WTC11 (cell line): Measurements from ENCODE around the gene FBXL4. TPM values are rescaled to one million over a fixed set of nuclear protein-coding genes. Genes with fewer than 3 reads are reported as not detected.

Source experiments
- ATAC-seq: fragments of 200-7000 bp; cut with Tn5 transposase; 2 replicates; pipeline ENCODE4 v1.10.0; 2021; ENCODE audit warnings: mild to moderate bottlenecking, moderate library complexity
- CTCF ChIA-PET: fragments of 300-600 bp; sonication (Branson Sonifier 250); formaldehyde crosslinking; loops from one replicate; lab custom pipeline; 2021; ENCODE audit warnings: antibody characterized with exemption; lab: Charles Lee
- POLR2A ChIA-PET: fragments of 350-600 bp; sonication (Branson Sonifier 250); formaldehyde crosslinking; loops from one replicate; lab custom pipeline; 2021; ENCODE audit warnings: antibody characterized with exemption; lab: Charles Lee
- DNase-seq: peaks from one replicate; pipeline ENCODE4 v3.0.0; 2021; ENCODE audit warnings: low spot score
- H3K27ac Mint-ChIP-seq: 2 replicates; pipeline ENCODE4 v1.8.0; 2021; ENCODE audit warnings: mixed read lengths
- H3K27me3 Mint-ChIP-seq: 2 replicates; pipeline ENCODE4 v1.8.0; 2021; ENCODE audit warnings: low read depth, mild to moderate bottlenecking, moderate library complexity, mixed read lengths
- H3K36me3 Mint-ChIP-seq: 2 replicates; pipeline ENCODE4 v1.8.0; 2021; ENCODE audit warnings: mixed read lengths
- H3K4me1 Mint-ChIP-seq: 2 replicates; pipeline ENCODE4 v1.8.0; 2022; ENCODE audit warnings: mixed read lengths
- H3K4me3 Mint-ChIP-seq: 2 replicates; pipeline ENCODE4 v1.8.0; 2021; ENCODE audit warnings: mild to moderate bottlenecking, moderate library complexity, mixed read lengths
- H3K9me3 Mint-ChIP-seq: 2 replicates; pipeline ENCODE4 v1.8.0; 2021; ENCODE audit warnings: mixed read lengths
- ATF1 ChIP-seq: sonication (generic); formaldehyde crosslinking; IDR thresholded peaks from 2 replicates; pipeline ENCODE4 v1.8.1; 2023; ENCODE audit warnings: mild to moderate bottlenecking, moderate library complexity, missing genetic modification reagents
- CREM ChIP-seq: sonication (generic); formaldehyde crosslinking; IDR thresholded peaks from 2 replicates; pipeline ENCODE4 v1.8.1; 2022; ENCODE audit warnings: mild to moderate bottlenecking, missing genetic modification reagents, moderate library complexity
- EMX1 ChIP-seq: fragments of 250-450 bp; sonication (Bioruptor Pico); IDR thresholded peaks from 2 replicates; pipeline ENCODE4 v1.8.0; 2021; ENCODE audit warnings: mild to moderate bottlenecking
- FOXP1 ChIP-seq: sonication (generic); formaldehyde crosslinking; IDR thresholded peaks from 2 replicates; pipeline ENCODE4 v1.8.0; 2022; ENCODE audit warnings: missing genetic modification reagents, mild to moderate bottlenecking, moderate library complexity, borderline replicate concordance
- GRHL2 ChIP-seq: fragments of 250-450 bp; sonication (Bioruptor Pico); IDR thresholded peaks from 2 replicates; pipeline ENCODE4 v1.8.0; 2022; ENCODE audit warnings: mild to moderate bottlenecking, moderate library complexity; ENCODE audit not compliant: insufficient replicate concordance, severe bottlenecking
- IRF1 ChIP-seq: sonication (generic); formaldehyde crosslinking; IDR thresholded peaks from 2 replicates; pipeline ENCODE4 v1.8.0; 2023; ENCODE audit warnings: missing genetic modification reagents
- JAZF1 ChIP-seq: fragments of 250-450 bp; sonication (Bioruptor Pico); IDR thresholded peaks from 2 replicates; pipeline ENCODE4 v1.9.0; 2021; ENCODE audit warnings: moderate library complexity, mild to moderate bottlenecking, inconsistent platforms
- KAT7 ChIP-seq: sonication (generic); formaldehyde crosslinking; IDR thresholded peaks from 2 replicates; pipeline ENCODE4 v1.8.1; 2023; ENCODE audit warnings: missing genetic modification reagents, mild to moderate bottlenecking, borderline replicate concordance
- MLX ChIP-seq: sonication (generic); formaldehyde crosslinking; IDR thresholded peaks from 2 replicates; pipeline ENCODE4 v1.8.1; 2023; ENCODE audit warnings: mild to moderate bottlenecking, missing genetic modification reagents, moderate library complexity
- MXD4 ChIP-seq: fragments of 250-450 bp; sonication (Bioruptor Pico); IDR thresholded peaks from 2 replicates; pipeline ENCODE4 v1.8.0; 2021; ENCODE audit warnings: mild to moderate bottlenecking, moderate library complexity, borderline replicate concordance
- MYBL2 ChIP-seq: sonication (generic); formaldehyde crosslinking; IDR thresholded peaks from 2 replicates; pipeline ENCODE4 v1.8.1; 2023; ENCODE audit warnings: mild to moderate bottlenecking, moderate library complexity, missing genetic modification reagents
- NR1H2 ChIP-seq: sonication (generic); formaldehyde crosslinking; IDR thresholded peaks from 2 replicates; pipeline ENCODE4 v1.9.0; 2021; ENCODE audit warnings: mild to moderate bottlenecking, moderate library complexity, missing genetic modification reagents
- OVOL2 ChIP-seq: fragments of 250-450 bp; sonication (Bioruptor Pico); IDR thresholded peaks from 2 replicates; pipeline ENCODE4 v1.9.0; 2021; ENCODE audit warnings: mild to moderate bottlenecking, borderline replicate concordance
- SMAD3 ChIP-seq: sonication (generic); formaldehyde crosslinking; IDR thresholded peaks from 2 replicates; pipeline ENCODE4 v1.8.0; 2022; ENCODE audit warnings: missing genetic modification reagents, mild to moderate bottlenecking, borderline replicate concordance
- SMAD4 ChIP-seq: sonication (generic); formaldehyde crosslinking; IDR thresholded peaks from 2 replicates; pipeline ENCODE4 v1.8.0; 2022; ENCODE audit warnings: mild to moderate bottlenecking, missing genetic modification reagents
- SOX15 ChIP-seq: fragments of 250-450 bp; sonication (Bioruptor Pico); IDR thresholded peaks from 2 replicates; pipeline ENCODE4 v1.9.0; 2021; ENCODE audit warnings: mild to moderate bottlenecking
- TCF7 ChIP-seq: sonication (generic); formaldehyde crosslinking; IDR thresholded peaks from 2 replicates; pipeline ENCODE4 v1.8.0; 2022; ENCODE audit warnings: mild to moderate bottlenecking, low read depth, missing genetic modification reagents, moderate library complexity
- TEAD4 ChIP-seq: sonication (generic); formaldehyde crosslinking; IDR thresholded peaks from 2 replicates; pipeline ENCODE4 v1.8.0; 2022; ENCODE audit warnings: mild to moderate bottlenecking, missing genetic modification reagents
- ZBTB43 ChIP-seq: sonication (generic); formaldehyde crosslinking; IDR thresholded peaks from 2 replicates; pipeline ENCODE4 v1.8.1; 2023; ENCODE audit warnings: mild to moderate bottlenecking, missing genetic modification reagents
- ZNF121 ChIP-seq: sonication (generic); formaldehyde crosslinking; IDR thresholded peaks from 2 replicates; pipeline ENCODE4 v1.8.0; 2023; ENCODE audit warnings: missing genetic modification reagents
- ZNF138 ChIP-seq: sonication (generic); formaldehyde crosslinking; conservative IDR thresholded peaks from 2 replicates; pipeline ENCODE4 v1.8.1; 2022; ENCODE audit warnings: mild to moderate bottlenecking, moderate library complexity, missing genetic modification reagents
- ZNF232 ChIP-seq: sonication (generic); formaldehyde crosslinking; IDR thresholded peaks from 2 replicates; pipeline ENCODE4 v1.8.0; 2022; ENCODE audit warnings: mild to moderate bottlenecking, missing genetic modification reagents
- ZNF263 ChIP-seq: sonication (generic); formaldehyde crosslinking; IDR thresholded peaks from 2 replicates; pipeline ENCODE4 v1.8.1; 2022; ENCODE audit warnings: low read depth, mild to moderate bottlenecking, moderate library complexity, missing genetic modification reagents
- ZNF396 ChIP-seq: fragments of 250-450 bp; sonication (Bioruptor Pico); IDR thresholded peaks from 2 replicates; pipeline ENCODE4 v1.8.0; 2021; ENCODE audit warnings: mild to moderate bottlenecking, moderate library complexity, borderline replicate concordance
- ZNF423 ChIP-seq: fragments of 250-450 bp; sonication (Bioruptor Pico); IDR thresholded peaks from 2 replicates; pipeline ENCODE4 v2.1.2; 2022; ENCODE audit warnings: mild to moderate bottlenecking, moderate library complexity
- total RNA-seq: library from RNA; stranded (reverse); gene quantifications from 3 replicates; pipeline ENCODE4 v1.2.3, GENCODE V29; 2021
- TF ChIP-seq, protein P1 (sequence below): sonication (generic); formaldehyde crosslinking; IDR thresholded peaks from 2 replicates; pipeline ENCODE4 v1.8.1; 2023; ENCODE audit warnings: mild to moderate bottlenecking, missing genetic modification reagents
- TF ChIP-seq, protein P2 (sequence below): sonication (generic); formaldehyde crosslinking; IDR thresholded peaks from 2 replicates; pipeline ENCODE4 v1.8.1; 2023; ENCODE audit warnings: mild to moderate bottlenecking, missing genetic modification reagents, borderline replicate concordance
- TF ChIP-seq, protein P3 (sequence below): sonication (generic); formaldehyde crosslinking; IDR thresholded peaks from 2 replicates; pipeline ENCODE4 v1.8.0; 2022; ENCODE audit warnings: mild to moderate bottlenecking, missing genetic modification reagents

Gene FBXL4
- total RNA-seq, 1 experiment from 2014 or later, result 10.3 TPM

- Mint-ChIP-seq H3K27ac (no peak overlapping the region), H3K9me3 (no peaks in the 10 kb centered on the region), H3K4me3 (no peak overlapping the region), H3K36me3 (no peaks in the 10 kb centered on the region), H3K27me3 (no peaks in the 10 kb centered on the region), H3K4me1 (peaks cover 8% of the 10 kb centered on the region)
- ChIA-PET POLR2A (no interaction called here), CTCF (no interaction called here)
- TF ChIP-seq, protein P1, sequence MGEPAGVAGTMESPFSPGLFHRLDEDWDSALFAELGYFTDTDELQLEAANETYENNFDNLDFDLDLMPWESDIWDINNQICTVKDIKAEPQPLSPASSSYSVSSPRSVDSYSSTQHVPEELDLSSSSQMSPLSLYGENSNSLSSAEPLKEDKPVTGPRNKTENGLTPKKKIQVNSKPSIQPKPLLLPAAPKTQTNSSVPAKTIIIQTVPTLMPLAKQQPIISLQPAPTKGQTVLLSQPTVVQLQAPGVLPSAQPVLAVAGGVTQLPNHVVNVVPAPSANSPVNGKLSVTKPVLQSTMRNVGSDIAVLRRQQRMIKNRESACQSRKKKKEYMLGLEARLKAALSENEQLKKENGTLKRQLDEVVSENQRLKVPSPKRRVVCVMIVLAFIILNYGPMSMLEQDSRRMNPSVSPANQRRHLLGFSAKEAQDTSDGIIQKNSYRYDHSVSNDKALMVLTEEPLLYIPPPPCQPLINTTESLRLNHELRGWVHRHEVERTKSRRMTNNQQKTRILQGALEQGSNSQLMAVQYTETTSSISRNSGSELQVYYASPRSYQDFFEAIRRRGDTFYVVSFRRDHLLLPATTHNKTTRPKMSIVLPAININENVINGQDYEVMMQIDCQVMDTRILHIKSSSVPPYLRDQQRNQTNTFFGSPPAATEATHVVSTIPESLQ, result no peak
- TF ChIP-seq ZNF232 (no peak), FOXP1 (CRISPR knock-in tag) (no peak), OVOL2 (CRISPR knock-in tag) (no peak), ZNF263 (CRISPR knock-in tag) (no peak), JAZF1 (no peak), KAT7 (CRISPR knock-in tag) (no peak), SOX15 (CRISPR knock-in tag) (no peak), ZBTB43 (CRISPR knock-in tag) (no peak), ZNF423 (CRISPR knock-in tag) (no peak)
- DNase-seq (no peak), ATAC-seq (no peak)
Observed at GRCh38 chr6:98976674-98977385, 29.1 kb upstream of the FBXL4 start.

DNA sequence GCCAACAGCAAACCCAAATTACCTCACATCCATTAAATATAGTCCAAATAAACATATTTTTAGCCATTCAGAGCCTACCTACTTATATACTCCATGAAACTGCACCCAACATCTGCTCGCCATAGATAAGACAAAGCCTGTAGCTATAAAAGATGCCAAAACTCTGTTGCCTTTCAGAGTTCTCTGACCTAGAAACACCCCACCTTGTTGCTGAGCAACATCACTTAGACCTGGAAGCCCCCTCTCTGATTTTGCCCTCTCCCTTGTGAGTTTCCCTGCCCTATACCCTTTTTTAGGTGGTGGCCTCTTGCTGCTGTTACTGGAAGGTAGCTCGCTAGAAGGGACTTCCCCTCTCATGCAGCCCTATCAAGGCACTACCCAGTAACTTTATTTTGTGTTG is 27.7 kb upstream of the FBXL4 start:
- POLR2A ChIA-PET, result no interaction called here
- TF ChIP-seq IRF1 (CRISPR knock-in tag), result no peak
- TF ChIP-seq ZNF121, result no peak
- TF ChIP-seq, protein P2, sequence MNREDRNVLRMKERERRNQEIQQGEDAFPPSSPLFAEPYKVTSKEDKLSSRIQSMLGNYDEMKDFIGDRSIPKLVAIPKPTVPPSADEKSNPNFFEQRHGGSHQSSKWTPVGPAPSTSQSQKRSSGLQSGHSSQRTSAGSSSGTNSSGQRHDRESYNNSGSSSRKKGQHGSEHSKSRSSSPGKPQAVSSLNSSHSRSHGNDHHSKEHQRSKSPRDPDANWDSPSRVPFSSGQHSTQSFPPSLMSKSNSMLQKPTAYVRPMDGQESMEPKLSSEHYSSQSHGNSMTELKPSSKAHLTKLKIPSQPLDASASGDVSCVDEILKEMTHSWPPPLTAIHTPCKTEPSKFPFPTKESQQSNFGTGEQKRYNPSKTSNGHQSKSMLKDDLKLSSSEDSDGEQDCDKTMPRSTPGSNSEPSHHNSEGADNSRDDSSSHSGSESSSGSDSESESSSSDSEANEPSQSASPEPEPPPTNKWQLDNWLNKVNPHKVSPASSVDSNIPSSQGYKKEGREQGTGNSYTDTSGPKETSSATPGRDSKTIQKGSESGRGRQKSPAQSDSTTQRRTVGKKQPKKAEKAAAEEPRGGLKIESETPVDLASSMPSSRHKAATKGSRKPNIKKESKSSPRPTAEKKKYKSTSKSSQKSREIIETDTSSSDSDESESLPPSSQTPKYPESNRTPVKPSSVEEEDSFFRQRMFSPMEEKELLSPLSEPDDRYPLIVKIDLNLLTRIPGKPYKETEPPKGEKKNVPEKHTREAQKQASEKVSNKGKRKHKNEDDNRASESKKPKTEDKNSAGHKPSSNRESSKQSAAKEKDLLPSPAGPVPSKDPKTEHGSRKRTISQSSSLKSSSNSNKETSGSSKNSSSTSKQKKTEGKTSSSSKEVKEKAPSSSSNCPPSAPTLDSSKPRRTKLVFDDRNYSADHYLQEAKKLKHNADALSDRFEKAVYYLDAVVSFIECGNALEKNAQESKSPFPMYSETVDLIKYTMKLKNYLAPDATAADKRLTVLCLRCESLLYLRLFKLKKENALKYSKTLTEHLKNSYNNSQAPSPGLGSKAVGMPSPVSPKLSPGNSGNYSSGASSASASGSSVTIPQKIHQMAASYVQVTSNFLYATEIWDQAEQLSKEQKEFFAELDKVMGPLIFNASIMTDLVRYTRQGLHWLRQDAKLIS, result no peak
- no peak for TF ChIP-seq MYBL2 (CRISPR knock-in tag)
- TF ChIP-seq ATF1 (CRISPR knock-in tag), result no peak
- no peak for TF ChIP-seq SMAD4 (CRISPR knock-in tag)
- no peak for TF ChIP-seq MXD4
- no peak for TF ChIP-seq NR1H2
- TF ChIP-seq TEAD4 (CRISPR knock-in tag), result no peak
- no peak for TF ChIP-seq ZNF396
- TF ChIP-seq, protein P3, sequence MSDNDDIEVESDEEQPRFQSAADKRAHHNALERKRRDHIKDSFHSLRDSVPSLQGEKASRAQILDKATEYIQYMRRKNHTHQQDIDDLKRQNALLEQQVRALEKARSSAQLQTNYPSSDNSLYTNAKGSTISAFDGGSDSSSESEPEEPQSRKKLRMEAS (CRISPR knock-in tag), result no peak
- TF ChIP-seq CREM (CRISPR knock-in tag), result no peak
- no peak for TF ChIP-seq GRHL2
- TF ChIP-seq EMX1 (CRISPR knock-in tag), result no peak
- TF ChIP-seq TCF7 (CRISPR knock-in tag), result no peak
- TF ChIP-seq MLX (CRISPR knock-in tag), result no peak
- TF ChIP-seq SMAD3, result no peak
- TF ChIP-seq ZNF138 (CRISPR knock-in tag), result no peak
- H3K36me3 Mint-ChIP-seq, result no peaks in the 10 kb centered on the region
- ATAC-seq, result no peak
- no peak for DNase-seq
- no peak overlapping the region for H3K4me3 Mint-ChIP-seq
- H3K27me3 Mint-ChIP-seq, result no peaks in the 10 kb centered on the region
- no peaks in the 10 kb centered on the region for H3K9me3 Mint-ChIP-seq
- no peak overlapping the region for H3K27ac Mint-ChIP-seq
- CTCF ChIA-PET, result no interaction called here
- peaks cover 19% of the 10 kb centered on the region for H3K4me1 Mint-ChIP-seq
